HG03442 (cell line): ENCODE measurements around the gene RELA.
A peak's percentile ranks its signal among the peaks of the same experiment; 100 is the strongest.

Experiments
- ATAC-seq: cut with Tn5 transposase; IDR thresholded peaks from one replicate; pipeline ENCODE4 v1.9.1; 2021; ENCODE audit warnings: mild to moderate bottlenecking, moderate library complexity; ENCODE audit not compliant: unreplicated experiment

Gene RELA

DNA sequence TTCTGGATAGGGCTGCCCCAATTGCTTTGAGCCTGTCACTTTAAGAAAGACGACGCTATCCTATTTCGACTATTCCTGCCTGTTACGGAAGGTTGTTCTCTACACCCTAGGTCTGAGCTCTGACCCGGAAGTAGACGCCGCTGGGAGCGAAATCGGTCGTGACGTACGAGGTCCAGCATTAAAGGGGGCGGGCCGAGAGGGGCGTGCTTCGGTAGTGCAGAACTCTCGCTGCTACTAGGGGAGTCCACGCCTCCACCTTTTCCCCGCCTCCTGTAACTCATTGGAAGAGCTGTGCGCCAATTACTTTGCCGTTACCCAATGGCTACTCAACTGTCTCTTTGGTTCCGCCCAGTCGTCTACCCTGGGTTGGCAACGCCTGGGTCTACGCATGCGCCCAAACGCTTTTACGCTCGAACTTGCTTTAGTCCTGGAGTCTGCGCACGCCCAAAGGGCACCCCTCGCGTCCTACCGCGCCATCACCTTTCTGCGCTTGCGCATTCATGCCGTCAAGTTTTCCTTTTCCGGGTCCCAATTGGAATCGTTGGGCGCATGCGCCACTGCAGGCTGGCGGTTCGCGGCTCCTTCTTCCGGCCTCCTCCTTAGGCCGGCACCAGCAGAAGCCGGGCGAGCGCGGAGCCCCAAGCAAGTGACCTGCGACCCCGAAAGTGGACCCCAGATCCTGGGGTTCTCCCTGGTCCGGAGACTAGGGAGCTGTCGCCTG lies 47.3 kb downstream of the RELA start, which contains the start of gene PCNX3:
Gene PCNX3 (plus strand): TSS at position 548 of the 721 bp plus-strand sequence. CDS start 536 bp downstream, outside the sequence.
- peak; percentile 75 for ATAC-seq

DNA sequence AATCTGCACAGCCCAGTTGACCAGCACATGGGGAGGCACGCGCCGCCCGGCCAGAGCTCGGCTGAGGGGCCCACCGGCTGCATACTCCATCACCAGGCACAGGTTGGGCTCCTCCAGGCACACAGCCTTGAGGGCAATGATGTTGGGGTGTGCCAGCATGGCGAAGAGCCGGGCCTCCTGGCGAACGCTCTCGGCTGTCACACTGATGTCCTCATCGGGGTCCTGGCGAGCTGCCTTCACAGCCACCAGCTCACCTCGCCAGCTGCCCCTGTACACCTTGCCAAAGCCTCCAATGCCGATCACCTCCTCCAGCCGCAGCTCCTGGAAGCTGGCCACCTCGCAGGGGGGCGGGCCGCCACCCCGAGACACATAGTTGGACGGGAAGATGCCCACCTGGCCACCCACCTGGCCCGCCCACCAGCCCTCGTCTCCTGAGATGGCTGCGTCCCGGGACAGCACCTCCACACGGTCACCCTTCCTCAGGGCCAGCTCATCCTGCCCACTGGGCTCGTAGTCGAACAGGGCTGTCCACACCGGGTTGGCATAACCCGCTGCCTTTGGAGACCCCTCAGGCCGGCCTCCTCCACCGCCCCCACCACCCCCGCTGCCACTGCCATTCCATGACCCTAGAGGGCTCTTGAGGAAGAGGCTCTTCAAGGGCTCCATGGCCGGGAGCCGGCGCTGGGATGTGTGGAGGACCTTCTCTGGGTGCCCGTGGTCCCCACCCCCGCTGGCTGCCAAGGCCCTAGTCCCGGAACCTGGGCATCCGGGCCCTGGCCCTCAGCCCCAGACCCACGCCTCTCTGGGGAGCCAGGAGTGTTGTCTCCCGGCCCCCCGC lies 49.4 kb downstream of the RELA start:
- ATAC-seq: no peak

DNA sequence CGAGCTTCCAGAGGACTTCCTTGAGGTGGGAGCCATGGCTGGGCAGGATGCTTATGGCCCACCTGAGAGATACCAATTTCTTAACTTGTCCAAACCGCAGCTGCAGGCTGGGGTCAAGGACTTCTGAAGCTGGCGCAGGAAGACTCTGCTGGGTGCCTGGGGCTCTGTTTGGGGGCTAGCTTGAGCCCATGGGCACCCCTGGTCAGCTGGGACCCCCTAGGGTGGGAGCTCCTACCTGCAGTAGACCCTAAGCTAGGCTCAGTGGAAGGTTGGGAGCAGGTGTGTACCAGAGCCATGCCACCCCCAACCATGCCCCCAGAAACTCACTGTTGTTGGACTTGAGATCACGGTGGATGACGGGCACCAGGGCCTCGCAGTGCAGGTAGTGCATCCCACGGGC lies 50.0 kb downstream of the RELA start:
- ATAC-seq: no peak

DNA sequence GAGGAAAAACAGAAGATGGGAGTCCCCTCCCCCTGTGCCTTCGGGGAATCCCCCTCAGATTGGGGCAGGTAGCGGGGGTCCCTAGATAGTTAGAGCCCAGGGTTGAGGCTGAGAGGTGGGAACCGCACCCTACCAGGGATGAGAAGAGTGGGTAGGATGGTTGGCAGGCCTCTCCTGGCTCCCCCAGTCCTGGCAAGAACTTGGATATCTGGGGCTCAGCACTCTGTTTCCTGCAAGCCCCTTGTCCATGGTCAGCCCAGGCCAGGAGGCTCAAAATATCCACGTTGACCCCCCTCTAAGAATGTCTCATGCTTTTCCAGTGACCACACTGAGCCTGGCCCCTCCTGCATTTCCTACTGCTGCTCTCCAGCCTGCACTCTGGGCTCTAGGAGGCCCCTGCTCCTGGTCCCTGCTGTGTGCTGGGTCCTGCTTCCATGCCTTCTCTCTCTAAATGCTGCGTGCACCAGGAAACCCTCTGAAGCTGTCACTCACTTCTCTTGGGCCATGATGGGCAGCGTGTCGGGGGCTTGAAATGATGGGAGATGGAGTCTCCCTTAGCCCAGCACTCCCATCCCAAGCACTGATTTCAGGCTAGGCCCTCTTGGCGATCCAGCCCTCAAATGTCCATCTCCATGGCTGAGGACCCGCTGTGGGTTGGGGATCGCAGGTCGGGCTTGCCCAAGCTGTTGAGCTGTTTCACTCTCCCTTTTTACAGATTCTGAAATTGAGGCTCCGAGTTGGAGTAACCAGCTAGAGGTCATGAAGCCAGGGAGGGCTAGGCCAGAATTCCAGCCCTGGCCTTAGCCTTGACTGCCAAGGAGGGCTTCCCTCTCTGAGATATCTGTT lies 50.7 kb downstream of the RELA start:
- ATAC-seq: no peak

DNA sequence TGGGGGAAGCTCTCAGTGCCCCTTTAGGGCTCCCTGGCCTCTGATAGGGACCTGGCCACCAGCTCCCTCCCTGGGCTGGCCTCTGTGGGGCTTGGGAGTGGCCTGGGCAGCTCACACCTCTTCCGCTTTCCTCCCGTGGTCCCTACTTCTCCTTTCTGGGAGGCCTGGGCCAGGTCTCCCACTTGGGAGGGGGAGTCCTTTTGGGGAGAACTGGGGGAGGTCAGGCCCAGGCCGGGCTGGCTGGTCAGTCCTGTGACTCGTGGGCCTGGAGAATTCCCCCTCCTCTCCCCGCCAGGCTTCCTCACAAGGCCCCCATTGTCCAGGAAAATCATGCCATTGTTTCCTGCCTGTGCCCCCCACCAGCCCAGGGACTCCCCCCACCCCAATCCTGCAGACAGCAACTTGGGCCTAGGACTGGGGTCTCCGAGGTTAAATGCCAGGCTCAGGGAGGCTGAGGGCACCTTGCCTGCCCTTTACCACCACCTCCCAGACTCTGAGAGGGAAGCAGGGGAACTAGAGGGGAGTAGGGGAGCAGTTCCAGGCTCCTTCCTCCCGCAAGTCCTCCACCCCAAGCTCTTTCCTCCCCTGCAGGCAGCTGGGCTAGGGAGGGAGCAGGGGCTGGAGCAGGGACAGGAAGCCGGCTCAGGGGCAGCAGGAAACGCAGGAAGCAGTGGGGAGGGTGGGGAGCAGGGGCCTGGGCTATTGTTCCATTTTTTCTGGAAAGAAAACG lies 51.5 kb downstream of the RELA start:
- ATAC-seq: no peak

DNA sequence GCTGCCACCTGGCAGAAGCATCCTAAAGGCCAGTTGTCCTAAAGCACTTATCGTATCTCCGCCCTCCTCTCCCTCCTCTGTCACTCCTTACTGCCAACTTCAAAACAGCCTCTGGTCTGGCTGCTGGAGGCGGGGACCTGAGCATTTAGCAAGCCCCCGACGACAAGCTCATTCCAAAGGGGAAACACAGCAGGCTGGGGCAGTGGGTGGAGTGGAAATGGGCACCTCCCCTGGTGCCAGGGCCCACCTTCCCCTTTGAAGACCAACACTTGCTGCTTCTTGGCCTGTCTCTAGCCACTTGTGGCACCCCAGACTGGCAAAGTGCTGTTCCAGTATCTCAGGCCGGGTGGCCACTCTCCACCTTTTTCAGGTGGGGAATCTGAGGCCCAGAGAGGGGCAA lies 52.3 kb downstream of the RELA start:
- no peak for ATAC-seq

DNA sequence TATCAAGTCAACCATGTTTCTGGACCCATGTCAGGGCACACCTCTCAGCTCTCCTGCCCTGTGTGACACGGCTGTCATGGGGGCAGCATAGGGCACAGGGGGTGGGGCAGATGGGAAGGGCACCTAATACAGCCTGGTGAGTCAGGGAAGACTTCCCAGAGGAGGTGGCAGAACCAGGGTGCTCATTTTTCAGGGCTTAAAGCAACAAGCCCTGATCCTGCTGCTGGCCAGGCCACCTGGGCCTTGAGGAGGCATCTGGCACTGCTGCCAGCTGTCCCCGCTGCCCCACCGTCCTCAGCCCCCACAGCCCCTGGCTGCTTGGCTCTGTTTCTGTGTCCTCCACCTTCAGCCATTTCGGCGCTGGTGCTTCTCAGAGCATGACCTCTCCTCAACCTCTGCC lies 53.1 kb downstream of the RELA start:
- ATAC-seq: no peak

DNA sequence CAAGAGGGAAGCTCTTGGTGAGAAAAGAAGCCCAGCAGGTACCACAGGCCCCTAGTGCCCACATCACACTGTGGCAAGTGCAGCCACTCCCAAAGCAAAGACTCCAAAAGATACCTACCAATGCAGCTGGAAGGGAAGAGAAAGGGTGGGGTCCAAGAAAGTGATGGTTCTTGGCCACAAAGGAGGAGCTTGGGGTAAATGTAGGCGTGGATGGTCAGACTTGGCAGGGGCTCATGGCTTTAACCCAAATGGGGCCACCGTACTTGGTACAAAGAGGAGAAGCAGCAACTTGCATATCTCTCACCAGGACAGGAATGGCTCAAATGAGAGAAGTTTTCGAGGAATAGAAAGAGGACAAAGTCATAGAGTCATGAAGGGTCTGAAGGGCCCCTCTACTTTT lies 53.5 kb downstream of the RELA start:
- no peak for ATAC-seq

DNA sequence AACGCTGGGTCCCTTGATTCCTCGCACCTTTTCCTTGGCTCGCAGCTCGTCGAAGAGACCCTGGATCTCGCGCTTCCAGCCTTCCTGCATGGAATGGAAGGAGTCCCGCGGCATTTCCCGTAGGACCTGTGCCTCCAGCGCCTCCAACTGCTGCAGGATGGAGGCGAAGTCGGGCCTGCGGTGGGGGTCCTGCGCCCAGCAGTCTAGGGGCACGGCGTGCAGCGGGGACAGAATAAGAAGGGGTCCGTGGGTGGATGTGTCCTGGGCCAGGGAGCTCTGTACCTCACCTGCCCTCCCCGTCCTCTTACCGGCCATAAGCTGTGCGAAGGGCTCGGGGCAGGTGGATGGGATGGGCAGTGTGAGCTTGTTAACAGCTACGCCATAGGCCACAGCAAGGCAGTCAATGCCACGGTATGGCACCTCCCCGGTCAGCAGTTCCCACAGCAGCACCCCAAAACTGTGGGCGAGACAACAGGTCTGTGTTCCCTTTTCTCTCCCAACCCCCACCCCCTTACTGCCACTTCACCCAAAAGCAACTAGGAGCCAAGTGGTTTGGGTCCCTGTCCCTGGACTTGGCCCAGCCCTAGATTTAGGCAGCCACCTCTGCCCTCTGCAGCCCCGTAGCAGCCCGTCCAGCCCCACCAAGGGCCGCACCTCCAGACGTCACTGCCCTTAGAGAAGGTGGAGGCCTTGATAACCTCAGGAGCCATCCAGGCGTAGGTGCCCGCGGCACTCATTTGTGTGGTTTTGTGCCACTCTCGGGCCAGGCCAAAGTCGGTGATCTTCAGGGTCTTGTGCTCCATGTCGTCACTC lies 54.9 kb downstream of the RELA start:
- no peak for ATAC-seq

DNA sequence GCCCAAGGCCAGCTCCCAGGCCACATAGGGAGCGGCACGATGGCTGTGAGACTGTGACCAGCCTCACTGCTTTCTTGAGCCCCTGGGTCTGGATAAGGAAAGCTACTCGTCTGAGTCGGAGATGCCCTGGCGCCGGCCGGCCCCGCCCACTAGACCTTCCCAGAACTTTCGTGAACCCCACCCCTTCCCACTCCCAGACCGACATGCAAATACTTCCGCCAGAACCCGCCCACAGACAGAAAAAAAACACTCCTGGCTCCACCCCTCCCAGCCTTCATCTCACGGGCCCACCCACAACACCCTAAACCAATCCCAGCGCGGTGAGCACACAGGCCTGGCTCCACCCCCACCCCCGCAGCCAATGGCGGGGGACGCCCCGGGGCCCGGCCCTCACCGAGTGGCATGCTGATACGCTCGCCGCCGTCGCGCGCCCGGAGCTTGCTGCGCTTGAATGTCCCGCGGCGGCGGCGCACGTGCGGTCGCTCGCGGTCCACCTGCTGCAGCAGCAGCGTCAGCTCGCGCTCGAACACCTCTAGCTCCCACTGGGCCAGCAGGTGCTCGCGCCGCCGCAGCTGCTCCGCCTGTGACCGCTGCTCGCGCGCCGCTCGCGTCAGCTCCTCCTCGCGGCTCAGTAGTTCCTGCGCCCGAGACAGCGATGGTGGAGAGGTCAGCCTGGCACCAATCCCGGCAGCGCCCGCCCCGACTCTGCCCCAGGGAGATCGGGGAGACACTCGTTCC lies 55.7 kb downstream of the RELA start:
- ATAC-seq: no peak

DNA sequence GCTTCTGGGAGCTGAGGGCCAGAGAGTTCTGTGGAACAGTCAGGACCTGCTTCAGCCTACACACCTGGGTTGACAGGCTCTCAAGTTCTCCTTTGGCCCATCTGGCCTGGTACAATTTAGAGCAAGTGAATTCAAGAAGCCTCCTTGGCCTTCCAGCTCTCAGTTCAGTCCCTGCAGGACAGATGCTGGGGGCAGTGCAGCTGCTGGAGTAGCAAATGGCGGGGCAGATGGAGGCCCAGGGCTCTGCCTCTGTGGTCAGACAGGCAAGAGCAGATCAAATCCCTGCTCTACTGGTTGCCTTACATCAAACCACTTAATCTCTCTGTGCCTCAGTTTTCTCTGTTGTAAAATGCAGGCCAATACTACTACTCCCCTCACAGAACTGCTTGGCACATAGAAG lies 58.5 kb downstream of the RELA start:
- no peak for ATAC-seq
